ENCODE results near the gene RNF223. TPM values are rescaled to one million over a fixed set of nuclear protein-coding genes. Genes with fewer than 3 reads are reported as not detected.
A peak's percentile ranks its signal among the peaks of the same experiment; 100 is the strongest.

The RNF223 gene
- total RNA-seq (2022) (5.0 and 5.6 TPM in 2 replicates), Bru-seq, nascent RNA (percentile 47 among the genes with signal in this experiment), BruChase-seq, experiment 1, labeled RNA remaining after a 6-hour chase (percentile 40 among the genes with signal in this experiment), BruChase-seq, experiment 2, labeled RNA remaining after a 2-hour chase (percentile 42 among the genes with signal in this experiment)
- long read RNA-seq, partial matches to known transcripts, result 0 of 4 reads
- long read RNA-seq, other reads (novel, unspliced or antisense), result 3 of 4 reads

- CTCF ChIA-PET, result interaction anchor here (0.6 to 1.6 kb wide), 7 partner anchors 10 to 164 kb away, joined by 3 to 5 read pairs (median 4); partner anchors contain the start of genes C1orf159 and ISG15
- Mint-ChIP-seq H3K27me3 (ENCODE audit: unreplicated experiment) (no peaks in the 10 kb centered on the region), H3K36me3 (ENCODE audit: insufficient read depth, unreplicated experiment) (peaks cover 50% of the 10 kb centered on the region), H3K9me3 (ENCODE audit: low read depth, unreplicated experiment) (no peaks in the 10 kb centered on the region), H3K4me3 (ENCODE audit: low read depth, unreplicated experiment) (peak within 1 kb of the TSS; percentile 63), H3K4me1 (ENCODE audit: low read depth, unreplicated experiment) (peaks cover 8% of the 10 kb centered on the region), H3K27ac (ENCODE audit: unreplicated experiment) (peak within 1 kb of the TSS; percentile 88)
- DNase-seq, result peak; percentile 94
- BruUV-seq (replicated peaks), result no TSS peak
- no peak for TF ChIP-seq CTCF (IDR thresholded peaks at IDR 0.05; ENCODE audit: unreplicated experiment)
- intact Hi-C loops (cut with micrococcal nuclease; ENCODE audit: unreplicated experiment), result loop anchor here (5.0 kb wide), 1 partner anchor 43 kb away; the partner anchor contains the start of gene C1orf159
Measured at GRCh38 chr1:1073743-1074587, at the start of gene RNF223. RNF223 (minus strand) TSS chr1:1074306; CDS start chr1:1072566, 1,740 bp downstream.

GRCh38 chr1:1122981-1123480 lies 48.9 kb upstream of the RNF223 start:
- peak overlapping the region; percentile 30 for H3K4me3 Mint-ChIP-seq (ENCODE audit: low read depth, unreplicated experiment)
- no peak overlapping the region for H3K27ac Mint-ChIP-seq (ENCODE audit: unreplicated experiment)

GRCh38 chr1:1122078-1122811 lies 48.1 kb upstream of the RNF223 start:
- H3K9me3 Mint-ChIP-seq (ENCODE audit: low read depth, unreplicated experiment), result no peaks in the 10 kb centered on the region
- DNase-seq, result peak; percentile 88
- intact Hi-C loops (cut with micrococcal nuclease; ENCODE audit: unreplicated experiment), result loop anchor here (2.0 to 5.0 kb wide), 2 partner anchors 41 to 125 kb away; partner anchors contain the start of gene C1QTNF12
- peaks cover 8% of the 10 kb centered on the region for H3K4me1 Mint-ChIP-seq (ENCODE audit: low read depth, unreplicated experiment)
- TF ChIP-seq CTCF (IDR thresholded peaks at IDR 0.05; ENCODE audit: unreplicated experiment), result peak; percentile 85
- H3K4me3 Mint-ChIP-seq (ENCODE audit: low read depth, unreplicated experiment), result peak overlapping the region; percentile 30
- BruUV-seq (replicated peaks), result no TSS peak
- H3K36me3 Mint-ChIP-seq (ENCODE audit: insufficient read depth, unreplicated experiment), result peaks cover 11% of the 10 kb centered on the region
- CTCF ChIA-PET, result interaction anchor here (1.0 to 2.4 kb wide), 4 partner anchors 34 to 169 kb away, joined by 4 to 17 read pairs (median 8); no protein-coding TSS in a partner anchor
- H3K27ac Mint-ChIP-seq (ENCODE audit: unreplicated experiment), result no peak overlapping the region
- no peaks in the 10 kb centered on the region for H3K27me3 Mint-ChIP-seq (ENCODE audit: unreplicated experiment)

More at GRCh38 chr1:1122981-1123480, 48.9 kb upstream of the RNF223 start:
- H3K9me3 Mint-ChIP-seq (ENCODE audit: low read depth, unreplicated experiment), result no peaks in the 10 kb centered on the region
- no peaks in the 10 kb centered on the region for H3K27me3 Mint-ChIP-seq (ENCODE audit: unreplicated experiment)
- H3K4me1 Mint-ChIP-seq (ENCODE audit: low read depth, unreplicated experiment), result peaks cover 8% of the 10 kb centered on the region
- CTCF ChIA-PET, result interaction anchor here (1.0 to 2.4 kb wide), 4 partner anchors 34 to 168 kb away, joined by 4 to 17 read pairs (median 8); no protein-coding TSS in a partner anchor
- no peak for TF ChIP-seq CTCF (IDR thresholded peaks at IDR 0.05; ENCODE audit: unreplicated experiment)
- no TSS peak for BruUV-seq (replicated peaks)
- intact Hi-C loops (cut with micrococcal nuclease; ENCODE audit: unreplicated experiment), result loop anchor here (2.0 to 5.0 kb wide), 2 partner anchors 40 to 124 kb away; partner anchors contain the start of gene C1QTNF12
- no peak for DNase-seq
- peaks cover 18% of the 10 kb centered on the region for H3K36me3 Mint-ChIP-seq (ENCODE audit: insufficient read depth, unreplicated experiment)

Measured in Calu3 (cell line).